GM18526 (cell line): Measurements from ENCODE around the gene CYTH1.

Source experiments
- POLR2A ChIP-seq: IDR thresholded peaks from 3 replicates; pipeline ENCODE4 v1.6.1; 2011; ENCODE audit not compliant: insufficient read length; ENCODE audit errors: extremely low read depth

CYTH1 gene

GRCh38 chr17:78692460-78693010 is 89.5 kb downstream of the CYTH1 start:
- no peak for TF ChIP-seq POLR2A

DNA sequence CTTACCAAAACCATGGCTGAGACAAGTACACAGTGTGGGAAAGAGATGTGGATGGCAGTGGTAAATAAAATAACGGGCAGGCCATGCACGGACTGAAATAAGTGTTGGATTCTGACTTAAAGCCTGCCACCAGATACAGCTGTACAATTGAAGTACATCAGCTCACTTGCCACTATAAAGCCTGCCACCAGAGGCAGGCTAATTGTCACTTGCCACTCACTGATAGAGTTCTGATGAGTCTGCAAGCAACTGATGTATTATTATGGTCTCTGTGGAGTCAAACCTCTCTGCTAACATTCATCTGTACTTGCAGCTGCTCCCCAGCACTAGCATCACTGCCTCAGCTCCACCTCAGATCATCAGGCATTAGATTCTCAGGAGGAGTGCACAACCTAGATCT is 93.0 kb downstream of the CYTH1 start:
- TF ChIP-seq POLR2A, result no peak

GRCh38 chr17:78687944-78688343 is 94.1 kb downstream of the CYTH1 start:
- no peak for TF ChIP-seq POLR2A

GRCh38 chr17:78687125-78687524 is 94.9 kb downstream of the CYTH1 start:
- TF ChIP-seq POLR2A, result no peak

DNA sequence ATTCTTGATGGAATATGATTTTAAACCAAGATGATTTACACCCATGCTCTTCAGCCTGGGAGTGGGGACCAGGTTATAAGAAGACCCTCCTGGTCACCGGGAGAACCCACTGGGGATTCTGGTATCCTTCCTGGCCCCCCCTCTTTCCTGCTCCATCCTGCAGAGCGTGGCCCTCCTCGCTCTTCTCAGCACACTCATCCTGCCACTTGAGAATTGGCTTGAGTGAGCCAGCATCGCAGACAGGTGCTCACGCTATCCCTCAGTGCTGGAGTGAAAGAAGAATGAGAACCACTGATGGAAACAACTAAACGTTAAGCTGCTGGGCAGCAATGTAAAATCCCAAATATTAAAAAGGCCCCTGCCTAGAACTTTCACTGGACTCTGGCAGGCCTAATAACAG is 98.0 kb downstream of the CYTH1 start:
- no peak for TF ChIP-seq POLR2A

GRCh38 chr17:78683408-78683961 is 98.6 kb downstream of the CYTH1 start:
- no peak for TF ChIP-seq POLR2A

DNA sequence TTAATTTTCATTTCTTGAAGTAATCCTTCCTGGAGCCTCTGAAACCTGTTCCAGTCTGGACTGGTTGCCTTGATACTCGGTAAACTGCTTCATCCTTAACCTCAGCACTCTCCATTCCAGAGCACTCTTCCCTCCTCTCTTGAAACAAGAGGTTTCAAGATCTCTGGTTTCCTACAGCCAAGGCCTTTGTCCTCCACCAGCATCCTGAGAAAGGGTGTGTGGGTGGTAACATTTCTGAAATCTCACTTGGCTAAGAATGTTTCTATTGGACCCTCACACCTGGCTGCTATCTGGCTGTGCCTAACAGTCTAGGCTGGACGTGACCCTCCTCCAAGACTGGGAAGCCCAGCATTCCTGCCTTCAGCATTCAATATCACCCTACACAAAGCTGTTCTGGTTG is 99.7 kb downstream of the CYTH1 start:
- no peak for TF ChIP-seq POLR2A

DNA sequence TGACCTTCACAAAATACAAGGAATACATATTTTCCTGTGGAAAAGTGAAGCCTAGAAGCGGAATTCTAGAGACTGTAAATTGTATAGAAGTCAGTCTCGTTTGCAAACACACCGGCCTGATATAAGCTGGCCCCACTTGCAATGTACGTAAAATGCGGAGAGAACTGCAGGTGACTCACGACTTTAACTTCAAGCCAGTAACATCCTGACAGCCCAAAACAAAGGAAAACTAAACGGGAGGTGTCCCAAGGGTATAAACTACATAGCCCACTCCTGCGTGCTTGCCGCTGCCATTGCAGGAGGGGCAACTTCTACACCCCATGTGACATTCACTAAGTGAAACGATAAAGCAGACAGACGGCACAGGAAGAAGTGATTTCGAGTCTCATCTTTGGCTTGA is 101.6 kb downstream of the CYTH1 start:
- no peak for TF ChIP-seq POLR2A

DNA sequence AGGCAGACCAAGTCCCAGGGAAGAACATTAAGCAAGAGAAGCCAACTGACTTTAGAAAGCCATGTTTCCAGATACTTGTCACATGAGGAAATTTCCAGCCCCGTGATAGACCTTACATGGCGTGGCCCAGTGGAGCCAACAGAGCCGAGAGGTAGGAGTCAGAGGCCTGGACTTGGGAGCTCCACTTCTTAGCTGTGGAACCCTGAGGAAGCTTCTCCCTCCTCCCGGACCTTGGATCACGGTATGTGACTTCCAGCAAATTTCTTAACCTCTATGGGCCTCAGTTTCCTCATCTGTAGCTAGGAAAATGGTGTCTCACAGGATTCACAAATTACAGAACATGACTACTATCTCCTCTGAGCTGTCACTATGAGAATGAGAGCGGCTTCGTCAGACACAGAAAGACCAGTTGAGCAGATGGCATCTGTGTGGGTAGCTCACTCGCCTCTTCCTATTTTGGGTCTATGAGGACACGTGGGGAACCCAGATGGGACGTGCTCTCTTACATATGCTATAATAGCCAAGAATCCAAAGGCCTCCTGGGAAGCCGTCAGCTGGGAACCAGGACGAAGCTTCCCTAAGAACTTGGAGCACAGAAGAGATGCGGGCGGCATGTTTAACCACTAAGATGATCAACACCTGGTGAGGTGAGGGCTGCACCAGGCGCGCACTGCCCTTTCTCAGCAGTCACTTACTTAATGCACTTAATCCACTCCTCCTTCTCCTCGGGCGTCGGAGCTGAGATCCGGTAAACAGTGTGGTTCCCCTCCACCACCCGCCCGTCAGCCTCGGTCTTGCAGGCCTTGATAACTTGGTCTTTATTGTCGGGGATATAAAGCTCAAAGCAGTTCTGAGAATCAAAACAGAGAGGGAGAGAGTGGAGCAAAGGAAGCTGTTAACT is 102.3 kb downstream of the CYTH1 start:
- no peak for TF ChIP-seq POLR2A

DNA sequence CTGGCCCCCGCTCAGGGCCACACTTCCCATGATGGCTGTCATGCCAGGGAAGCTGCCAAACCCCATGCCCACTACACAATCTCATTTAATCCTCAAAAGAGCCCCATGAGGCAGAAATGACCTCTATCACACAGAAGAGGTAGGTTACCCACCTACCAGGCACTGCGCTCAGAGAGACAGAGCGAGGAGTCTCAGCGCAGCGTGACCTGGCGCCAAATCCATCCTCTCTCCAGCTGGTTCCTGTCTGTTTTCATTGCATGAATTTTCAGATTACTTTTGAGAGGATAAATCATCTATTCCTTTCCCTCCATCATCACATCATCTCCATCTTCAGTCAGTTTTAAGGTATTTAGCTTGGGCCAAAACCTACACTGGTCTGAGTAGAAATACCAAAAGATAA is 103.4 kb downstream of the CYTH1 start:
- no peak for TF ChIP-seq POLR2A

GRCh38 chr17:78678222-78678557 is 103.9 kb downstream of the CYTH1 start:
- TF ChIP-seq POLR2A, result no peak

- TF ChIP-seq POLR2A, result no peak
Measured at GRCh38 chr17:78677303-78678221, 104.5 kb downstream of the CYTH1 start.

DNA sequence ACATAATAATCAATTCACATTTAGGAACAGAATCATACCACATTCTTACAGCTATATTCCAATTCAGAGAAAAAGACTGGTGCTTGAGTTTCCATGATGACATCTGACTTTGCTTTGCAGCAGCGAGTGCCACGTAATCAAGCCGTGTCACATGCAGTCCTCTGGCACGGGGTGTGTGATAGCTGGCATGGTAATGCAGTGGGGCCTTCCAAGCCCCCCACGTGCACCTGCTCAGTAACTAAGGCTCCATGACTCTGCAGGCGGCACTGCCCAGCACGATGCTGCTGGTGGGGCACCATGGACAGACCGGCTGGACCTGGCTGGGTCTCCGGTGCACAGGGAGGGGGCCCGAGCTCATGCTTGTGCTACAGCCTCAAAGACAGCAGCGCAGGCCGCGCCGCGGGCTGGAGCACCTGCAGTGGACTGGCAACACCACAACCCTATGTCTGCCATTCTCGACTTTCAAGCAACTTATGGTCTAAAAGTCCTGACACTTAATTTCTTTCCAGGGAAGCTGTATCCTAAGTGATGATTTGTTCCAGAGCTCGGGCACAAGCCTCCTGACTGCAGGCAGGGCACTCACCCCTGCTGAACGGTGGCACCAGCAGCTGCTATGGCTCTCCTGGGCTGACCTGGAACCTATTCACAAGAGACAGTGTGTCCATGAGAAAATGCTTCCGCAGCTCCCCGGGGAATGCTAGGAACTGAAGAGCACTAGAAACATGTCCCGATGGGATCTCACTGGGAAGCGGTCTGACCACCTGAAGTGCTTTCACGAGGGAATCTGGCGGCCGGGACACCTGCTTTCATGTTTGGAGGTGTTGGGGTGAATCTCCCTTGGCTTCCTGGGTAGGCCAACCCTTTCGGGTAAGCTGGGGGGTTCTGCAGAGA is 105.4 kb downstream of the CYTH1 start:
- no peak for TF ChIP-seq POLR2A

DNA sequence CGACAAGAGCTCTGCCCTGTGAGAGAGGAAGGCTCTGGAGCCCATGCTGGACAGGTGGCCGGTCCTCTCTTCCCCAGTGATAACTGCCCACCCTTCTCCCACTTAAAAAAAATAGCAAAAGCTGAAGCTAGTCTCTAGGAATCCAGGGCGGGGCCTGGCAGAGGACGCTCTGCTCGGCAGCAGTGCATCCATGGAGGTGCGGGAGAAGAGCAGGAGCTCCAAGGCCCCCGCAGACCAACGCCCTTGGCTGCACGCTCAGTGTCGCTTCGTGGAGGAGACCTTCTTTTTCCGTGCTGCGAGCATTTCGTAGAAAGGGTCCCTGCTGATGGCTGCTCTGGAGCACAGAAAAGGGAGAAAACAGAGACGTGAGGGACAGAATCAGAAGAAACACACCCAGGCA is 106.2 kb downstream of the CYTH1 start:
- TF ChIP-seq POLR2A, result no peak

DNA sequence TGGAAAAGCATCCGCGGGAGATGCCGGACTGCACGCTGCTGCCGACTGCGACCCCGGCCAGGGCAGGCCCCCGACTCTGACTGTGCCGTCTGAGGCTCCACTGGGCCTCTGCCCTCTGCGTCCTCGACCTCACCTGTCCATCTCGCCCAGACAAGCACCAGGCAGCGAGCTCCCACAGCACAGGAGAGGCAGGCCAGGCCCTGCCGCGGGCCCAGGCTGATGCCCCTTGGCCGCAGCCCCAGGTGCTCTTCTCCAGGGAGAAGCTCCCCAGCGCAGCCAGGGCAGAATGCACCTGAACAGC is 106.8 kb downstream of the CYTH1 start:
- no peak for TF ChIP-seq POLR2A
